Measurements from ENCODE around the gene RAB24.
"Not testable (repeated sequence)": the region's sequence is repeated elsewhere in the genome, so short reads cannot be mapped to it uniquely, and the experiment has no call there.

Gene RAB24

DNA sequence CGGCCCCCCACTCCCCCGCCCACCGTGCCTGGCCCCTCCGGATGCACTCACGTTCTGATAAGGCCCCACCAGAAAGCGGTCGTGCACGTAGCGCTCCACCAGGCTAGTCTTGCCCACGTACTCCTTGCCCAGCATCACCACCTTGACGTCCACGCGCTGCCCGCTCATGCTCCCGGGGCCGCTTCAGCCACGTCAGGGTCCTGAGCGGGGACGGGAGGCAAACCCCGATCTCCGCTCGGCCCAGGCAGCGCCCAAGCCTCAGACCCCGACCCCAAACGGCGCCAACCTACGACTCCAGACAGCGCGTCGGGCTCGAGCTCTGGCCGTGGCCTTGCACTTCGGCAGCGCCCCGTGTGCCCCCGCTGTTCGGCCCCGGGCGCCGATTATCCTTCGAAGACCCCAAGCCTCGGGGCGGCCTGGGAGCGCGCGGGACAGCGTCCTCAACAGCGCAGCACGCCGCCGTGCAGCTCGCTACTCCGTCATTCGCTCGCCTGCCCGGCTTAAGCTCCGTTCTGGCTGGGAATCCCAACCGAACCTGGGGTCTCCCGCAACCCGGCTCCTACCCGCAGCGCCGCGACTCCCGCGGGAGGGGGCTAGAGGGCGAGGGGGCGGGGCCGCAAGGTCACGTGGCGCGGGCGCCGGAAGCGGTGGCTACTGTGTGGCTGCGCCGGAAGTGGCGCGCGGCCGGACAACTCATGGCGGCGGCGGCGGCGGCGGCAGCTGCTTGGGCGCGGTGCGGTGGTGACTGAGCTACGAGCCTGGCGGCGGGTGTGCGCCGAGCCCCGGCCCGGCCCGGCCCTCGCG lies at the start of gene RAB24, which contains the start of gene PRELID1:
TSS of gene RAB24 (minus strand) at position 599 of the 804 bp plus-strand sequence. CDS start at position 168, 431 bp downstream.
TSS of gene PRELID1 (plus strand) at position 679 of the 804 bp plus-strand sequence. CDS start 187 bp downstream, outside the sequence.
- peak; percentile 48 for TF ChIP-seq POLR2A (IDR thresholded peaks at IDR 0.05; ENCODE audit: low read length)
- TF ChIP-seq GATA1 (IDR thresholded peaks at IDR 0.05; ENCODE audit: low read depth, low read length), result no peak
- peak; percentile 94 to 96 for DNase-seq

DNA sequence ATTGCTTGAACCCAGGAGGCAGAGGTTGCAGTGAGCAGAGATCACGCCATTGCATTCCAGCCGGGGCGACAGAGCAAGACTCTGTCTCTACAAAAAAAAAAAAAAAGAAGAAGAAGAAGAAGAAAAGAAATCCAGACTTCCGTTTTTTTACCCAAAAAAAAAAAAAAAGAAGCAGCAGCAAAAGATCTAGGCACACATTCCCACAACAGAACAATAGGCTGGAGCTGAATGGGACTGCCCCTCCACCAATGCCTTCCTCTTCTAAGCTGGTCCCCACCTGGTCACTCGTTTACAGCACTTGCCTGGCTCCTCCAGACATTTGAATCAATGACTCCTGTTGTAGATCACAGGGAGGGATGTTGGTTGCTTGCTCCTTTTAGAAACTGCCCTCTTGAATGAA lies 49.6 kb upstream of the RAB24 start:
- DNase-seq, result no peak
- TF ChIP-seq POLR2A (IDR thresholded peaks at IDR 0.05; ENCODE audit: low read length) (no peak), GATA1 (IDR thresholded peaks at IDR 0.05; ENCODE audit: low read depth, low read length) (no peak)

DNA sequence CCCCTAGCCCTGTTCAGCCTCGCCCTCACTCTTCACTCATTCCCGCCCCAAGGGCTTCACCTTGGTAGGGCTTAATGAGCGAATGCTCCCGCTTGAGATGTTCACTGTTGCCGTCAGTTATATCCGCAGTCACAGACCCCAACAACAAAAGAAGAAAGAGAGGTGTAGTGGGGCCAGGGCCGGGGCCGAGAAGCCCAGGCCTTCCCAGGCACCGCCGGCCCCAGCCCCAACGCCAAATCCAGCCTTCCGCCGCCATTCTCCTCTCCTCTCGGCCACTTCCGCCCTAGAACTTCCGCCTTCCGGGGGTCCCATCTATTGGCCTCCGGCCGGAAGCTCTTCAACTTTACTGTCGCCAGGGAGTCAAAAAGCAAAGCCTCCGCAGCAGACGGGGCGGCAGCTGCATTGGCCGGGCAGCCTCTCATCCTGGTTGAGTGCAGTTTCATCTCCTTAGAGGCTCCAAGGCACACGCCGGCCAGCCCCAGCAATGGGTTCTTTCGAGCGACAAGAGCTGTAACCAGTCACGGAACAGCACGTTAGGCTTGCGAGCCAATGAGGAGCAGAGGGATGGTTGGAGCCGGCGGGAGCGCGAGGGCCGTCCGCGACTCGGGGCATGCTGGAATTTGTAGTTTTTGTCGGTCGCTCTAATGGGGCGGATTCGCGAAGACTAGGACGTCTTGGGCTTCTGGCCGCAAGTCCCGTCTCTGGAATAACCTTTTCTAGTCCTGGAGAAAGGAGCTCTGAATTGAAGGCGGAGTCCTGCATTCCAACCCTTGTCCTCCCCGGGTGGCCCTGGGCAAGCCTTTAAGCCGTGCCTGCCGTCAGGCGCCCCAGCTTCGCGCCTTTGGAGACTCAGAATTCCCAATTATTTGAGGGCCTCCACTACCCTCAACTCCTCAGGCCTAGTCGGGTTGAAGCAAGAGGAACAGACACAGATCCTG lies 48.1 kb upstream of the RAB24 start, which contains the start of gene LMAN2:
TSS of gene LMAN2 (minus strand) at position 277 of the 938 bp plus-strand sequence. CDS start at position 256, 21 bp downstream.
- no peak for TF ChIP-seq GATA1 (IDR thresholded peaks at IDR 0.05; ENCODE audit: low read depth, low read length)
- peak; percentile 91 for TF ChIP-seq POLR2A (IDR thresholded peaks at IDR 0.05; ENCODE audit: low read length)

DNA sequence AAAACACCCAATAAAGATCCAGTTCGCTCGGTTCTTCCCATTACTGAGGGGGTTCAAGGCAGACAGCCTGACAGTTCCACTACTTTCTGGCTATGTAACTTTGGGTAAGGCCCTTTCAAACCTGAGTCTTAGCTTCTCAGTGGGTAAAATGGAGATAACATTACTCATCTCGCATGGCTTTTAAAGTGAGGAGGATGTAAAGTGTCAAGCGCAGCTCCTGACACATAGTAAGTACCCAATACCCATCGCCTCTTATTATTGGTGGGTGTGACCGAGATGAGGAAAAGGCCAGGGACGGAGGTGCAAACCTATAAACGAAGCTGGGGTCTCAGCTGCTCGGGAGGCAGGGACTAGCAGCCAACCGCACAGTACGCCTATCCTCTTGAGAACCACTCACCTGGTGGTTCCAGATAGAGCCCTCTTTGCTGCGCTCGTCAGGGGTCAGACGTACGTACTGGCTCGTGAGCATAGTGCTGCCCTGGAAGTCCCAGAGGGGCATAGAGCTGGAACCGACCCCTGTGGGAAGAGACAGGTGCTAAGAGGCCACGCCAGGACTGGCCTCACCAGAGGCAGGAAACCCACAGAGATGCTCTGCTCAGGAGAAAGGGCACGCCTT lies 47.4 kb upstream of the RAB24 start:
- no peak for TF ChIP-seq POLR2A (IDR thresholded peaks at IDR 0.05; ENCODE audit: low read length)
- no peak for DNase-seq

More for the DNA sequence above, 48.1 kb upstream of the RAB24 start, which contains the start of gene LMAN2:
- peak; percentile 97 for DNase-seq

DNA sequence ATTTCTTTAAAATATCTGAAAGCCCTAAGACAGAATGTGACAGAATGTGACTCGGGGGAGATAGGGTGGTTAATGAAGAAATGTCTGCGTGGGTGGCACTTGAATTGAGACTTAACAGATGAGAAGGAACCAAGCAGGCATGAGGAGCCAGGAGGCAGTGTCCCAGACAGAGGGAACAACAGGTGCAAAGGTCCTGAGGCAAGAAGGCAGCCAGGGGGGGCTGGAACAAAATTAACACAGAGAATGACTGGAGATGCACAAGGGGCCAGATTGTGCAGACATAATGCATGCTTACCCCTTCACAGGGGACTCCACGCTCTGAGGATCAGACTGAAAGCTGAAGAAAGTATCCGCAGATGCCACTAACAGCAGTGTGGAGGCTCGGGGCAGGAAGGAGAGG lies 46.2 kb upstream of the RAB24 start:
- no peak for TF ChIP-seq GATA1 (IDR thresholded peaks at IDR 0.05; ENCODE audit: low read depth, low read length)
- no peak for TF ChIP-seq POLR2A (IDR thresholded peaks at IDR 0.05; ENCODE audit: low read length)
- DNase-seq, result no peak

DNA sequence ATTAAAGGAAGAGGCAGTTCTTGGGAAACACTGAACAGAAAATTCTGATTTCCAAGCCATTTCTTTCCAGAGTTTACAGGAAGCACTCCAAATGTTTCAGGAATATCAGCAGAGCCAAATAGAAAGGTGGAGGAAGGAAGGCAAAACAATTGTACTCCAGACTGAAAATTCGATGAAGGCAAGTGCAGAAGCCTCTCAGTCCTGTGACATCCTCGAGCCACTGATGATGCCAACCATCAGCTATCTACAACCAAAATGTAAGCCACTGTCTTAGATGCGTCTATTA lies 45.8 kb upstream of the RAB24 start:
- DNase-seq, result no peak
- TF ChIP-seq GATA1 (IDR thresholded peaks at IDR 0.05; ENCODE audit: low read depth, low read length) (no peak), POLR2A (IDR thresholded peaks at IDR 0.05; ENCODE audit: low read length) (no peak)

DNA sequence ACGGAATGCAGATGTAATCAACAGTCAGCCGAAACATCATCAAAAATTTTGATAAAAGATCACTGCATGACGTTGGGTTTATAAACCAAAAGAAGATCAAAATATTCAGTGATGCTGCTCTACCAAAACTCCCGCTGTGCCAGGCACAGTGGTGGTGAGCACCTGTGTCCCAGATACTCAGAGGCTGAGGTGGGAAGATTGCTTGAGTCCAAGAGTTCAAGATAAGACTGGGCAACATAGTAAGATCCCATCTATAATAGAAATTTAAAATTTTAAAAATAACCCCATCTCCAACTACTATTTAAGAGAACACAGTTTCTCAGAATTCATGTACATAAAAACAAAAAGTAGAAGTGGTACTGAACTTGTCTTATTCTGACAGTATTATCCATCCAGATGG lies 44.2 kb upstream of the RAB24 start:
- no peak for TF ChIP-seq POLR2A (IDR thresholded peaks at IDR 0.05; ENCODE audit: low read length)
- TF ChIP-seq GATA1 (IDR thresholded peaks at IDR 0.05; ENCODE audit: low read depth, low read length), result no peak
- DNase-seq, result no peak

DNA sequence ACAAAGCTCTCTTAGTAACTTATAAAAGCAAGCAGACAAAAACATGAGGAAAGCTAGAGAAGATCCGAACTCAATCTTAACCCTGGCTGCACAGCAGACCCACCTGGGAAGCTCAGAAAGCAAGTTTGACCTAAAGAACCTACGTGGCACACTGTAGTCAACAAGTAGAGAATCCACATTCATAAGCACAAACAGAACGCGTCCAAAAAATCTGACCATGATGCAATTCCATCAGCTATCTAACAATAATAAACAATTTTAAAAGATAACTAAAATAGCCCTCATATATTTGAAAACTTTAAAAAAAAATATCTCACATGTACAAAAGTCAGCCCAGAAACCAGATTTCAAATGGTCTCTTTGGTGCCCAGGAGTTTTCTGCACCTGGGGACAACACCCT lies 43.3 kb upstream of the RAB24 start:
- no peak for DNase-seq
- TF ChIP-seq GATA1 (IDR thresholded peaks at IDR 0.05; ENCODE audit: low read depth, low read length), result no peak
- no peak for TF ChIP-seq POLR2A (IDR thresholded peaks at IDR 0.05; ENCODE audit: low read length)

DNA sequence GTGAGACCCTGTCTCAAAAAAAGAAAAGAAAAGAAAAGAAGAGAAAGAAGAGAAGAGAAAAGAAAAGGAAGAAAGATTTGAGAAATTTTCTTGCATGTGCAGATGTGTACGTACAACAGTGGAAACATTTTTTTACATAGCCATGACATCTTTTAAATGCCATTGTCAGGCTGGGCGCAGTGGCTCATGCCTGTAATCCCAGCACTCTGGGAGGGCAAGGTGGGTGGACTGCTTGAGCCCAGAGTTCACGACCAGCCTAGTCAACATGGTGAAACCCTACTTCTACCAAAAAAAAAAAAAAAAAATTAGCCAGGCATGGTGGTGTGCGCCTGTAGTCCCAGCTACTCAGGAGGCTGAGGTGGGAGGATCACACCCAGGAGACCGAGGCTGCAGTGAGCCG lies 41.4 kb upstream of the RAB24 start:
- DNase-seq, result no peak
- no peak for TF ChIP-seq POLR2A (IDR thresholded peaks at IDR 0.05; ENCODE audit: low read length)

DNA sequence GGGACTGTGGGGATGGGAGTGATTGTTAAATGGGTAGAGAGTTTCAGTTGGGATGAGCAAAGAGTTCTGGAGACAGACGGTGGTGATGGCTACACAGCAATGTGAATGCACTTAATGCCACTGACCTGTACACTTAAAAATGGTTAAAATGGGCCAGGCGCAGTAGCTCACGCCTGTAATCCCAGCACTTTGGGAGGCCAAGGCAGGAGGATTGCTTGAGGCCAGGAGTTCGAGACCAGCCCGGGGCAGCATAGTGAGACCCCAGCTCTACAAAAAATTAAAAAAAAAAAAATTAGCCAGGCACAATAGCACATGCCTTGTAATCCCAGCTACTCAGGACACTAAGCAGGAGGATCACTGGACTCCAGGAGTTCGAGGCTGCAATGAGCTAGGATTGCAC lies 40.3 kb upstream of the RAB24 start:
- no peak for TF ChIP-seq POLR2A (IDR thresholded peaks at IDR 0.05; ENCODE audit: low read length)
- no peak for TF ChIP-seq GATA1 (IDR thresholded peaks at IDR 0.05; ENCODE audit: low read depth, low read length)
- DNase-seq, result no peak

DNA sequence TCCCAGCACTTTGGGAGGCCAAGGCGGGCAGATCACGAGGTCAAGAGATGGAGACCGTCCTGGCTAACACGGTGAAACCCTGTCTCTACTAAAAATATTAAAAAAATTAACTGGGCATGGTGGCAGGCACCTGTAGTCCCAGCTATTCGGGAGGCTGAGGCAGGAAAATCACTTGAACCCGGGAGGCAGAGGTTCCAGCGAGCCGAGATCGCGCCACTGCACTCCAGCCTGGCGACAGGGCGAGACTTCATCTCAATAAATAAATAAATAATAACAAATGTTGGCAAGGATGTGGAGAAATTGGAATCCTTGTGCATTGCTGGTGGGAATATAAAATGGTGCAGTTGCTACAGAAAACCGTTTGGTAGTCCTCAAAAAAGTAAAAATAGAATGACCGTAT lies 39.5 kb upstream of the RAB24 start:
- not testable (repeated sequence) for DNase-seq

DNA sequence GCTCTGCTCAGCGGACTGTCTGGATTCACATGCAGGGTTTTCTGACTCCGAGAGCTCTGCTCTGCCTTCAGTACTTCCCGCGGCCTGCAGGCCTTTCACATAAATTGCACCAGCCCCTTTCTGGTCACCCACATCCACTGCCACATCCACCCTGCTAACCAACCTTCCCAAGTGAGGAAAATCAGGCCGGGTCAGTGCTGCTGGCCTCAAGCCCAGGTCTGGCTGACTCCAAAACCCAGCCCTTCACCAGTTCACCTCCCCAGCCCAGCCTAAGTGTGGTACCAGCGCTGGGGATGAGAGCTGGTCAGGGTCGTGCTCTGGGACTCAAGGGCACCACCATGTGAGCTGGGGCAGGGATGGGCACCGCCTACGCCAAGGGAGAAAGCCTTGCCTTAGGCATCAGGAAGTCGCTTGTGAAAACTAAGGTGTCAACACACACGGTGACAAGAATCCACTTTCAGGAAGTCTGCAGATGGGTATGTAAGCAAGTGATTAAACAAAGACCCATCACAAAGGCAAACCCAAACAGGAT lies 35.7 kb upstream of the RAB24 start:
- no peak for TF ChIP-seq POLR2A (IDR thresholded peaks at IDR 0.05; ENCODE audit: low read length)
- no peak for TF ChIP-seq GATA1 (IDR thresholded peaks at IDR 0.05; ENCODE audit: low read depth, low read length)
- no peak for DNase-seq

DNA sequence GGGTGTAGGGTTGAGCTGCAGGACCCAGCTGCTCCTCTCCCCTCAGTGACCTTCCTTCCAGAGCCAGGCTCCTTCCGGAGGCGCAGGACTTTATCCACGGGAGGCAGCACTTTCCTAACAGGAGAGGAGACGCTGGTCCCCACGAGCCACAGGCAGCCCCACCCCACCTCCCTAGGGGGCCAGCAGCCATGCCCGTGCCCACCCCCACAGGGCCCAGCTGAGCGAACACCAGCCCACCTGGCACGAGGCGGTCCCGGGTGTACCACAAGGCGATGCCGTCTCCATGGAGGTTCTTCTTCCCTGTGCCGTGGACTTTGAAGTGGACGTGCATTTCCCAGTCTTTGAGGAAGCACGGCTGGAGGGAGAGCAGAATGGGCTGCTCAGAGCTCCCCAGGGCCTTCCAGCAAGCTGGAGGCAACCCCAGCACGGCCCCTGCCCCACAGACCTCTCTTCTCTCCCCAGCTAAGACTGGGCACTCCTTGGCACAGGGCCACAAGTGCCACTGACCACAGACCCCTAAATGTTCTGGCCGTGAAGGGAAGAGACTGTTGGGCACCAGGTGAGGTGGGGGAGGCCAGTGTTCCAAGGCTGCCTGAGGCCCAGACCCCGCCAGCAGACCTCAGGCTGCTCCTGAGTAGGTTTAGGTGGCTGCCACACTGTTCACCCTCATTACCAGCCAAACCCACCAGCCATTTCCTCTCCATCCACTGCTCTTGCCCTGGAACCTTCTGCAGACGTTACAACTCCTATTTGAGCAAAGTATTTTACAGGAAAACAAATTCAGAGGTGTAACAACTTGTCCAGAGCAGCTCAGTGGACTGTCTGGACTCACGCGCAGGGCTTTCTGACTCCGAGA lies 35.0 kb upstream of the RAB24 start:
- no peak for DNase-seq
- no peak for TF ChIP-seq GATA1 (IDR thresholded peaks at IDR 0.05; ENCODE audit: low read depth, low read length)
- TF ChIP-seq POLR2A (IDR thresholded peaks at IDR 0.05; ENCODE audit: low read length), result no peak

Measured in erythroblast (primary cell).